Body of pancreas (tissue), 4 donors: ENCODE data around the gene ENOX2.

Source experiments
- POLR2A ChIP-seq, 3 donors: fragments of 450-650 bp; IDR thresholded peaks; one replicate each; pipeline ENCODE4 v1.6.1; 2016; ENCODE audit warnings: antibody characterized with exemption in 3 of 3, mild to moderate bottlenecking in 2 of 3
- TF ChIP-seq, protein P1 (sequence below), 7 experiments: fragments of 450-650 bp in 4 of 7; fragments of 200-600 bp in 3 of 7; sonication (generic) in 3 of 7; IDR thresholded peaks; one replicate each; pipeline ENCODE4 v1.5.1; 2016 to 2019; ENCODE audit warnings: antibody characterized with exemption in 7 of 7

DNA sequence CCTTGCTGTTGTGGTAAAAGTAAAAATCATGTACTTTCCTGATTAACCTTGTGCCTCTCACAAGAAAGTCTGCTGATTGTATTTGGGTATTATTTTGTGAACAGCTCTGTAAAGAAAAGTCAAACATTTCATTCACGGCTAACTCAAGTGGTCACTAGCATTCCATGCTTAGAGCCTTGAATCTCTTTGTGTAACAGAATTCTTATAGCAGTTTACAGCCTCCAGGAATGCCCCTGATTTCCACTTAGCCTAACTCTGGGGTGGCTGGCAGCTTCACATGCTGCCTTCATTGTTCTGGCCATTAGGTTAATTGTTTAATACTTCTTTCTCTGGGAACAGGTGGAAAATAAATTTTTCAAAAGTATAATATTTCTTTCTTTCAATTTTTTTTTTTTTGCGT lies 274.5 kb downstream of the ENOX2 start:
- TF ChIP-seq, protein P1, sequence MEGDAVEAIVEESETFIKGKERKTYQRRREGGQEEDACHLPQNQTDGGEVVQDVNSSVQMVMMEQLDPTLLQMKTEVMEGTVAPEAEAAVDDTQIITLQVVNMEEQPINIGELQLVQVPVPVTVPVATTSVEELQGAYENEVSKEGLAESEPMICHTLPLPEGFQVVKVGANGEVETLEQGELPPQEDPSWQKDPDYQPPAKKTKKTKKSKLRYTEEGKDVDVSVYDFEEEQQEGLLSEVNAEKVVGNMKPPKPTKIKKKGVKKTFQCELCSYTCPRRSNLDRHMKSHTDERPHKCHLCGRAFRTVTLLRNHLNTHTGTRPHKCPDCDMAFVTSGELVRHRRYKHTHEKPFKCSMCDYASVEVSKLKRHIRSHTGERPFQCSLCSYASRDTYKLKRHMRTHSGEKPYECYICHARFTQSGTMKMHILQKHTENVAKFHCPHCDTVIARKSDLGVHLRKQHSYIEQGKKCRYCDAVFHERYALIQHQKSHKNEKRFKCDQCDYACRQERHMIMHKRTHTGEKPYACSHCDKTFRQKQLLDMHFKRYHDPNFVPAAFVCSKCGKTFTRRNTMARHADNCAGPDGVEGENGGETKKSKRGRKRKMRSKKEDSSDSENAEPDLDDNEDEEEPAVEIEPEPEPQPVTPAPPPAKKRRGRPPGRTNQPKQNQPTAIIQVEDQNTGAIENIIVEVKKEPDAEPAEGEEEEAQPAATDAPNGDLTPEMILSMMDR (IDR thresholded peaks at IDR 0.05): no peak
- TF ChIP-seq POLR2A (IDR thresholded peaks at IDR 0.05): no peak
